Measurements from ENCODE around the gene CTNNA1.

The CTNNA1 gene

DNA sequence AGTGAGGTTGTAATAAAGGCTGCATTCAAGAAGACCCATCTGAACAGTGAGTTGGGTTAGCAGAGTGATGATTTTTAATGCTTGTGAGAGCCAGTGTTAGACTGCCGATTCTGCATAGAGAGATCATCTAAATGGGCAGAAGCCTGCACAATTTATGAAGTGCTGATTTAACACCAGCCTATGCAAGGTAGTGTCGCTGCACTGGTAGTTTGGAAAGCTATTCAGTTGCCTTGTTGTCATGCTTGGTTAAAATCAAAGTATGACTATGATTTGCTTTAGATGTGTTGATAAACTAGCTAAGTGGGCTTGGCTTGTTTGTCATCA, 122.3 kb downstream of the CTNNA1 start:
- DNase-seq (ENCODE audit: low read depth), result no peak
- no peak overlapping the region for H3K4me3 ChIP-seq (ENCODE audit: low read length)
- TF ChIP-seq, protein P1, sequence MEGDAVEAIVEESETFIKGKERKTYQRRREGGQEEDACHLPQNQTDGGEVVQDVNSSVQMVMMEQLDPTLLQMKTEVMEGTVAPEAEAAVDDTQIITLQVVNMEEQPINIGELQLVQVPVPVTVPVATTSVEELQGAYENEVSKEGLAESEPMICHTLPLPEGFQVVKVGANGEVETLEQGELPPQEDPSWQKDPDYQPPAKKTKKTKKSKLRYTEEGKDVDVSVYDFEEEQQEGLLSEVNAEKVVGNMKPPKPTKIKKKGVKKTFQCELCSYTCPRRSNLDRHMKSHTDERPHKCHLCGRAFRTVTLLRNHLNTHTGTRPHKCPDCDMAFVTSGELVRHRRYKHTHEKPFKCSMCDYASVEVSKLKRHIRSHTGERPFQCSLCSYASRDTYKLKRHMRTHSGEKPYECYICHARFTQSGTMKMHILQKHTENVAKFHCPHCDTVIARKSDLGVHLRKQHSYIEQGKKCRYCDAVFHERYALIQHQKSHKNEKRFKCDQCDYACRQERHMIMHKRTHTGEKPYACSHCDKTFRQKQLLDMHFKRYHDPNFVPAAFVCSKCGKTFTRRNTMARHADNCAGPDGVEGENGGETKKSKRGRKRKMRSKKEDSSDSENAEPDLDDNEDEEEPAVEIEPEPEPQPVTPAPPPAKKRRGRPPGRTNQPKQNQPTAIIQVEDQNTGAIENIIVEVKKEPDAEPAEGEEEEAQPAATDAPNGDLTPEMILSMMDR (IDR thresholded peaks at IDR 0.05; ENCODE audit: insufficient read depth, low read depth, low read length, missing control alignments), result no peak

DNA sequence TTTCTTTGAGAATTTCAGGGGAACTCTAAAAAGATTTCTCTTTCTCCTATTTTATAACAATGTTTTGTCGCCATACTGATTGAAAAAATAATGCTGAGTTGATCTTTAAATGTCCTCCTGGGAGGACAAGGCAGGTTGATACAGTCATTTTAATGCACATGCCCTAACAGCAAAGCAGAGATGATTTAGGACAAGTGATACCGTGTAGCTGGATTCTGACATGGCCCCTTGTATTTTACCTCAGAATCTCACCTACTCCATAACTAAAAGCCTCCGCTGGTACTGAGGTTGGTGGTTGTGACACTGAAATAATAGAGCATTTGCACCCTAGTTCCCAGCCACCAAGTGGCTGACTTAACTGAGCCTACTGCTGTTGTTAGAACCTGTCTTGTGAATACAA, 122.7 kb downstream of the CTNNA1 start:
- TF ChIP-seq, protein P1 (IDR thresholded peaks at IDR 0.05; ENCODE audit: insufficient read depth, low read depth, low read length, missing control alignments), result no peak
- H3K4me3 ChIP-seq (ENCODE audit: low read length), result no peak overlapping the region
- no peak for DNase-seq (ENCODE audit: low read depth)

DNA sequence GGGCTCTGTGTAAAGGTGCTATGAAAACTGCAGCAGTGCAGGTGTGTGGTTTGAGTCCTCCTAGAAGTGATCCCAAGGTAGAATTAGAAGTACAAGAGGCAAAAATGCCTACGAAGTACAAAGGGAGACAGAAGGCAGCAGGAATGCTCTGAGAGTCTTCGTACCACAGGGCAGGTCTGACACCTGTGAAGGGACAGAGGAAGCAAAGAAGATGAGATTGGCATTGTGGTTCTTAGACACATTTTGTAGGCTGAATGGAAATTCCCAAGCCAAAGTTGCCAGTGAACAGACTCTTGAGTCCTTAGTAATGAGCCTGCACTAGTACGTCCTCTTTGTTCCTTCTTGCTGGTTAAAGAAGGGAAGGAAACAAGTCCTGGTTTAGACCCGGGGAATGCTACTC, 123.6 kb downstream of the CTNNA1 start:
- no peak for DNase-seq (ENCODE audit: low read depth)
- no peak overlapping the region for H3K4me3 ChIP-seq (ENCODE audit: low read length)
- TF ChIP-seq, protein P1 (IDR thresholded peaks at IDR 0.05; ENCODE audit: insufficient read depth, low read depth, low read length, missing control alignments), result no peak

DNA sequence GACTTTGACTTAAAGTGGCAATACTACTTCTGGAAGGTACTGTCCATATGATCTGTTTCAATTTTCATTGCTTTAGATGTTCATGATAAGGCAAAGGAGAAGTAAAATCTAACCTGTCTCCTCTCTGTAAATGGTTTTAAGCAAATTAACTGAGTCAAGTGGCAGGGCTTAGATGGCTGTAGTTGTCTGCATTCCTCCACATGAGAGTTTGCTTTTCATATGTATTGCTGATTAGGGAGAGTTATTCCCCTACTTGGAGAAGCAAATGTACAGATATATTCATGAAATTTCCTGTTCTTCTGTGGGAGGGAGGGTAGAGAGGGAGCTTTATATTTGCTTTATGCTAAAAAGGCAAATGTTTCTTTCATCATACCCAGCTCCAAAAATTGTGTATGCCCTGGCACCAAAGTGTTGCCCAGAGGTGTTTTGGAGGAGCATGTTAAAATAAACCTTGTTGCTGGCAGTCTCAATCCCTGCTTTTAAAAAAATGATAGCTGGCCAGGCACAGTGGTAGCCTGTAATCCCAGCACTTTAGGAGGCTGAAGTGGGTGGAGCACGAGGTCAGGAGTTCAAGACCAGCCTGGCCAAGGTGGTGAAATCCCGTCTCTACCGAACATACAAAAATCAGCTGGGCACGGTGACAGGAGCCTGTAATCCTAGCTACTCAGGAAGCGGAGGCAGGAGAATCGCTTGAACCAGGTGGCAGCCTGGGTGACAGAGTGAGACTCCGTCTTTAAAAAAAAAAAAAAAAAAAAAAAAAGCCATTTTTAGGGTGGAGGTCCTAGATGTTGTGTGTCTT, 125.4 kb downstream of the CTNNA1 start:
- TF ChIP-seq, protein P1 (IDR thresholded peaks at IDR 0.05; ENCODE audit: insufficient read depth, low read depth, low read length, missing control alignments), result no peak
- no peak for DNase-seq (ENCODE audit: low read depth)
- H3K4me3 ChIP-seq (ENCODE audit: low read length), result no peak overlapping the region

DNA sequence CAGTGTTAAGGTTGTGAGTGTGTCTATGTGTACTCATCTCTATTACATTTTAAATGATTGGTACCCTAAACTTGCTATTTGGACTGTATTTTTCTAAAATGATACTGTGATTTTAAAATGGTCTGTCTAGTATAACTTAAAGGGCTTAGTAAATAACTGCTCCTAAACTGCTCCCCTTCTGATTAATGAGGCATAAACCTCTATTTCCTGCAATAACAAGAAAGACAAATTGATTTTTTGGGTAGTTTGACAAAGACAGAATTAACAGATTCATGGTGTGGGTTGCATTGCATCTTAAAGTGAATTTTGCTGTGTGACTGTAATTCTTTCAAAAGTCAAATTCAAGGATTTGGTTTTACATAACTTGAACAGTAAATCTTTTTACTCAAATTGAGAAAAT, 130.0 kb downstream of the CTNNA1 start:
- no peak for DNase-seq (ENCODE audit: low read depth)
- no peak overlapping the region for H3K4me3 ChIP-seq (ENCODE audit: low read length)
- TF ChIP-seq, protein P1 (IDR thresholded peaks at IDR 0.05; ENCODE audit: insufficient read depth, low read depth, low read length, missing control alignments), result no peak

DNA sequence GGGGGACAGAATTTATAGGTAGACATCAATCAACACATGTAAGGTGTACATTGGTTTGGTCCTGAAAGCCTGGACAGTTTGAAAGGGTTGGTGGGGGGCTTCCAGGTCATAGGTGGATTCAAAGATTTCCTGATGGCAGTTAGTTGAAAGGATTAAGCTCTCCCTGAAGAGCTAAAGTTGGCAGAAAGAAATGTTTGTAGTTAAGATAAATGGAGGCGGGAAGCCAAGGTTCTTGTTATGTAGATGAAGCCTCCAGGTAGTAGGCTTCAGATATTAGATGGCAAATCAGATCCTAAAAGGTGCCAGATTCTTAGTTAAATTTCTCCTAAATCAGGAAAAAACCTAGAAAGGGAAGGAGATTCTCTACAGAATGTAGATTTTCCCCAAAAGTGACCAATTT, 130.9 kb downstream of the CTNNA1 start:
- DNase-seq (ENCODE audit: low read depth), result no peak
- TF ChIP-seq, protein P1 (IDR thresholded peaks at IDR 0.05; ENCODE audit: insufficient read depth, low read depth, low read length, missing control alignments), result no peak
- H3K4me3 ChIP-seq (ENCODE audit: low read length), result no peak overlapping the region

DNA sequence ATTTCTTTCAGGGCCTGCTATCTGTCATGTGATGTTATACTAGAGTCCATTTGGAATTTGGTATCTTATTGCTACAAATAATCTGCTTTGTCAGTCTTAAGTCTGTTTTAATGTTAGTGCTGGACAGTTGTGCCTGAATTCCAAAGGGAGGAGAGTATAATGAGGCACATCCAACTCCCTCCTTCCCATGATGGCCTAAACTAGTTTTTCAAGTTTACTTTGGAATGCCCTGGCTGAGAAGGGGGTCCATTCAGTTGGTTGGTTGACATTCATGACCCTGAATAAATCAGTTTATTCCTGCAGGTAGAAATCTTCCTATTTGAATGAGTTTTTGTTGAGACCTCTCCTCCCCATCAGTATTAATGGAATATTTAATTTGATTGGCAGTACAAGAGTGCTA, 131.3 kb downstream of the CTNNA1 start:
- TF ChIP-seq, protein P1 (IDR thresholded peaks at IDR 0.05; ENCODE audit: insufficient read depth, low read depth, low read length, missing control alignments), result no peak
- no peak for DNase-seq (ENCODE audit: low read depth)
- H3K4me3 ChIP-seq (ENCODE audit: low read length), result no peak overlapping the region

All from epithelial cell of esophagus (primary cell).